Measurements from ENCODE around the gene NOX5.

The NOX5 gene

DNA sequence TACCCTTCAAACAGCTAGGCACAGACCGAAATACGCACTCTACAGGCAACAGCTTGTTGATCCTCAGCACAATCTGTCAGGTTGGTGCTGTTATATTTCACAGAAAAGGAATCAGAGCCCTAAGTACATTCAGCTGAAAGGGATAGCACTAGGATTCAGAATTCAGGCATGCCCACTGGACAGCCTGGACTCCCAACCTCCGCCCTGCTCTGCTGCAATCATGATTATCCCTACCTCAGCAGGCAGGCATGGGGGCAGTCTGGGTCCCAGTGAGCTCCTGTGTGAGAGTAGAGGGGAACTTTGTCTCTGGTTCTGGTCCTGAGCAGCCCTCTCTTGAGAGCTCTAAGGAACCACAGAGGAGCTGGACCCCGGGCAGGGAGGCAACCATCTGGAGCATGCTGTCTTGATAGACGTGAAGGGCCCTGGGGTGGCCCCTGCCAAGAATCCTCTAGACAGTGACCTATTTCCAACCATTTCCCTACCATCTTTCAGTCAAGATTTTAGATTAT is 23.4 kb upstream of the NOX5 start:
- in situ Hi-C loops (cut with HindIII; ENCODE audit: low sequenced_read_pairs): no loop called here

- in situ Hi-C loops (cut with HindIII; ENCODE audit: low sequenced_read_pairs): no loop called here
Observed at GRCh38 chr15:68991723-68992122, 22.8 kb upstream of the NOX5 start.

- in situ Hi-C loops (cut with HindIII; ENCODE audit: low sequenced_read_pairs): no loop called here
Observed at GRCh38 chr15:68992696-68993095, 21.8 kb upstream of the NOX5 start.

GRCh38 chr15:68993276-68993675 is 21.2 kb upstream of the NOX5 start:
- in situ Hi-C loops (cut with HindIII; ENCODE audit: low sequenced_read_pairs): no loop called here

DNA sequence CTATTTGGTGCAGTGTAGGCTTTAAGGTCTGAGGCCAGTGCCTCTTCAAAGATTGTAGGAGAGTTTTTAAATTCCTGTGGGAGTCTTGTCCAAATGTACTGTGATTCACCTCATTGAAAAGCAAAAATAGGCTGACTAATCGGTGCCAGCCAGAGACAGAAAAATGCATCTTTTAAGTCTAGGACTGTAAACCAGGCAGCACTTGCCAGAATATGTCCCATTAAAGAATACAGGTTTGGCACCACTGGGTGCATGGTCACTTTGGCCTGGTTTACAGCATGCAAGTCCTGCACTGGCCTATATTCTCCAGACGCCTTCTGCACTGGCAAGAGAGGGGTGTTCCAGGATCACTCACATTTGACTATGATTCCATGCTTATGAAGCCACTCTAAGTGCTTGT is 20.3 kb upstream of the NOX5 start:
- in situ Hi-C loops (cut with HindIII; ENCODE audit: low sequenced_read_pairs): no loop called here

DNA sequence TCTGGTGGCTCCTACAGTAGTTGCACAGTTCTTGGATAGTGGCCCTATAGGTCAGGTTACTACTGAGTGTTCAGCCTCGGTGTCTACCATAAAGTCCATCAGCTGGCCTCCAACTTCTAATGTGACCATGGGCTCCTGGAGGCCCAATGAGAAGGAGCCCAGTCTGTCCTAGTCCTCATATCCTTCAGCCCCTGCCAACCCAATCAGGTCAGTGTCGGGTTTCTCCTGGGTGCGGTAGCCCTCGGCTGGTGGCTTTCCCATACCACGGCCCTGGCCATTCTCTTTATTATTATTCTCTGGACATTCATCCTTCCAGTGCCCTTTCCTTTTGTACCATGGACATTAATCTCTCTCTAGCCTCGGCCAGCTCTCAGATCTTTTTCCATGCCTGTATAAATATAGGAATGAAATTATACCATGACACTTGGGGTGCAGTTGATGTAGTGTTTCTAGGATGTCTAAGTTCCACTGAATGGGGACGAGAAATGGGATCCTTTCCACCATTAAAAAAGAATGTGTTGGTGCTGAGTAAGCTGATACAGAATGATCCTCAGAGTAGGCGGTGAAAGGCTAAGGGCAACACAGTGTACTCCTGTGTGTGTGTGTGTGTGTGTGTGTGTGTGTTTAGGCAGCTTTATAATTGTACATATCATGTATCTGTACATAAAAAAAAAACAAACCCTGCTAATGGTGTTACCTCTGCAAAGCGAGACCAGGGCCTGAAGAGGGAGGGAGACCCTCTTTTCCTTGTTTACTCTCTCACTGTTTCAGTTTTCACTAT is 19.3 kb upstream of the NOX5 start:
- in situ Hi-C loops (cut with HindIII; ENCODE audit: low sequenced_read_pairs): no loop called here

DNA sequence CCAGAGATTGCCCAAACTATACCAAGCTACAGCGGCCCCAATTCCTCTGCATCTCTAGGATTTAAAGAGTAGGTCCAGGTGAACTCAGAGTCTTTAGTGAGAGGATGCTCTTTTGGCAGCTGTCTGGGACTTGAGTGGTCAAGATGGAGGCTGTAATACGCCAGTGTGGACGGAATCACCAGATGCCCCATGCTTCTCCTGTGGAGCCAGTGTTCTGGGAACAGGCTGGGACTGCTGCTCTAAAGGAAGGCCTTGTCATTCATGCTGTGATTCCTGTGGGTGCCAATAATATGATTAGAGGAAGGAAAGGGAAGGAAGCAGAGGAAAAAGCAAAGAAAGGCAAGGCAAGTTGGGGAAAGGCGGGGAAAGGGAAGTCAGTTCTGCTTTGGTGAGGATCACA is 17.4 kb upstream of the NOX5 start:
- in situ Hi-C loops (cut with HindIII; ENCODE audit: low sequenced_read_pairs): no loop called here

DNA sequence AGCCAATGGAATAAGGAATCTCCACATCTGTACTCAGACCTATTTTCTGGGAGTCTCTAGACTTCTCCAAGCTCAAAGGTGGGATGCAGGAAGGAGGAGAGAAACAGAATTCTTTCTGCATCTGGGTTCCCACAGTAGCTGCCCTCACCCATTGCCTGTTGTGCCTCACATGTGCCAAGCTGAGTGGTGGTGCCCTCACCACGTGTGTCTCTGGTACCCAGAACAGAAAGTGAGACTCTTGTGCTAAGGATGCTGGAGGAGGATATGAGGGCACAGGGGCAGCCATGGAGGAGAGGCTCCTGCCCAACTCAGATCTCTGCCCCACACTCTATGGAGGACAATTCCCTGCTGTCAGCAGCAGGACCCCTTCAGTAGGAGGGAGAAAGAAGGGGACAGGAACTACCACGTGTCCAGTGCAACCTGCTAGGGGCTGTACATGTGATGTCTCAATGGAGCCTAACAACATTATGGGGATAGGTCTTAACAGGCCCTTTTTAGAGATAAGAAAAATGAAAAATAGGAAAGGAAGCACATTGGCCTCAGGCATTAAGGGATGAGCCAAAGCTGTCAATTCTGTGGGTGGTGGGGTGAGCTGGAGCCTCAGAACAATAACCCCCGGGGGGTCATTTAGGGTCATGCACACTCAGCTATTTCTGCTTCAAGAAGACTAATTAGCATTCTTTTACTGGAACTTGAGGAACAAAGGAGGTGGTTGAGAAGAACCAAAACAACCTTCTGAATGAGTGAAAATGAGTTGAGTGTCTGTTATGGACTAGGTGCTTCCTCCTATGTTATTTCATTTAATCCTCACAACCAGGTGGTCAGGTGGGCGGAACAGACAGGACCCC is 16.3 kb upstream of the NOX5 start:
- in situ Hi-C loops (cut with HindIII; ENCODE audit: low sequenced_read_pairs): no loop called here

GRCh38 chr15:68999091-68999490 is 15.4 kb upstream of the NOX5 start:
- in situ Hi-C loops (cut with HindIII; ENCODE audit: low sequenced_read_pairs): no loop called here

- in situ Hi-C loops (cut with HindIII; ENCODE audit: low sequenced_read_pairs): no loop called here
Observed at GRCh38 chr15:69000091-69000490, 14.4 kb upstream of the NOX5 start.

DNA sequence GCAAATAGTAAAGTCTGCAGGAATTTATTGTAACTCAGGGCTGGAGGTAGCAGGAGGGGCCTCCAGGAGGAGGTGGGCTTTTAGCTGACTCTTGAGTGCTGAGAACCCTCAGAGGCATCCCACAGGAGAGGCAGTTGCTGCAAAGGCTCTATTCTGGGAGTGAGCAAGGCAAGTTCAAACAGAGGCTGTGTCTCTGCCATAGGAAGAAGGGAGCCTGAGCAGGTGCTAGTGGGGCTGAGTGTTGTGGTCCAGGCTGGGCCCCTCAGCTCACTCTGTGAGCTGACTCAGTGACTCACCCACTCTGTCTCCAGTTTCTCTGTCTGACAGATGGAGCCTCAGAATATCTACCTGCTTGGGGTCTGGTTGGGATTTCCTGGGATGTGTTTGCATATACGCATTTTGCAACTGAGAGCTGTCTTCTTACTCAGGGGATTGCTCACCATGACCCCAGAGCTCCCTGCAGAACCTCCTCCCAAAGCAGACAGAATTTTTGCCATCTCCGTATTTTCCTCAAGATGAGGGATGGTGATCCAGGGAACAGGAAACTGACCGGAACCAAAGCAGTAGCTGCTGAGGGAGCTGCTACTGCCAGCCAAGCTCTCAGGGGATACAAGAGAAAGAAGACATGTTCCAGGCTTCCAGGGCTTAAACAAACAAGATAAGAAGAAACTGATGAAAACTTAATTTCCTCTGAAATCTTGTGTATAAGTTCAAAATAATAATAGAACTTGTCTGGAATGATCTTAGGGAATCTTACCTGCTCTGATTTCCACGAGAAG is 13.6 kb upstream of the NOX5 start:
- in situ Hi-C loops (cut with HindIII; ENCODE audit: low sequenced_read_pairs): no loop called here

GRCh38 chr15:69002783-69003182 is 11.7 kb upstream of the NOX5 start:
- in situ Hi-C loops (cut with HindIII; ENCODE audit: low sequenced_read_pairs): no loop called here

GRCh38 chr15:69004011-69004410 is 10.5 kb upstream of the NOX5 start:
- in situ Hi-C loops (cut with HindIII; ENCODE audit: low sequenced_read_pairs): no loop called here

- in situ Hi-C loops (cut with HindIII; ENCODE audit: low sequenced_read_pairs): no loop called here
Observed at GRCh38 chr15:69008056-69008455, 6.4 kb upstream of the NOX5 start.

DNA sequence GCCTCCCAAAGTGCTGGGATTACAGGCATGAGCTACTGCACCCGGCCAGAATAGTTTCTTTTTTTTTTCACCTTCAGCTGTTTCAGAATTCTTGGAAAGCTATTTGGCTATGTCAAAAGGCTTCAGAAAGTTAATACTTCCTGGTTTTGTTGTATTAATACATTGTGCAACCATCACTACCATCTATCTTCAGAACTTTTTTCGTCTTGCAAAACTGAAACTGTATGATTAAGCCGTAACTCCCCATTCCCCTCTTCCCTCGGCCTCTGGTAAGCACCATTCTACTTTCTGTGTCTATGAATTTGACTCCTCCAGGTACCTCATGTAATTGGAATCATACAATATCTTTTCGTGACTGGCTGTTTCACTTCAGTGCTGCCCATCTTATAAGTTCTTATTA is 5.2 kb upstream of the NOX5 start:
- in situ Hi-C loops (cut with HindIII; ENCODE audit: low sequenced_read_pairs): no loop called here

- in situ Hi-C loops (cut with HindIII; ENCODE audit: low sequenced_read_pairs): no loop called here
Observed at GRCh38 chr15:69011641-69012040, 2.9 kb upstream of the NOX5 start.

DNA sequence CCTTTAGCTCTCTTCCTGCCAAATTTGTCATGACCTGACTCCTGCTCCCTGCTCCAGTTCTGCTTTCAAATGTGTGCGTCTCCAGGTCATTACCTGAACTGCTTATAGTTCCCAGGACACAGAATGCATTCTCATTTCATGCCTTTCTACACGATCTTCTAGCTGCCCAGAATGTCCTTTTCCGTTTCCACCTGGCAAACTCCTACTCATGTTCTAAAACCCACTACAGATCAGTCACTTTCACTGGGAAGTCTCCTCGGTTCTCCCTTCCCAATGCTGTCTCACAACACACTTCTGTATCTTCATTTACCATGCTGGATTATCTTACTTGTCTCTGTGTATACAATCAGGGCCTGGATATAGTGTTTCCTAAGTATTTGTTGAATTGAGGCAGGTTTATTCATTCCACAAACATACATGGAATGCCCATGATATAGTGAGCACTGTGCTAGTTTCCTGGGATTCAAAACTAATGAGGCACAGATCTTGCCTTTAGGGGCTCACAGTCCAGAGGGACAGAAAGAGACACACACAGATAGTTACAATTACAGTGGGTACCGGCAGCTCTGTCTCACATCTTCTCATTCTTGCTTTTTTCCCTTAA is 1.6 kb upstream of the NOX5 start:
- in situ Hi-C loops (cut with HindIII; ENCODE audit: low sequenced_read_pairs): no loop called here

GRCh38 chr15:69013726-69014406 is 629 bp upstream of the NOX5 start:
- in situ Hi-C loops (cut with HindIII; ENCODE audit: low sequenced_read_pairs): no loop called here

GRCh38 chr15:69015591-69015990 is 1.1 kb downstream of the NOX5 start:
- in situ Hi-C loops (cut with HindIII; ENCODE audit: low sequenced_read_pairs): no loop called here

DNA sequence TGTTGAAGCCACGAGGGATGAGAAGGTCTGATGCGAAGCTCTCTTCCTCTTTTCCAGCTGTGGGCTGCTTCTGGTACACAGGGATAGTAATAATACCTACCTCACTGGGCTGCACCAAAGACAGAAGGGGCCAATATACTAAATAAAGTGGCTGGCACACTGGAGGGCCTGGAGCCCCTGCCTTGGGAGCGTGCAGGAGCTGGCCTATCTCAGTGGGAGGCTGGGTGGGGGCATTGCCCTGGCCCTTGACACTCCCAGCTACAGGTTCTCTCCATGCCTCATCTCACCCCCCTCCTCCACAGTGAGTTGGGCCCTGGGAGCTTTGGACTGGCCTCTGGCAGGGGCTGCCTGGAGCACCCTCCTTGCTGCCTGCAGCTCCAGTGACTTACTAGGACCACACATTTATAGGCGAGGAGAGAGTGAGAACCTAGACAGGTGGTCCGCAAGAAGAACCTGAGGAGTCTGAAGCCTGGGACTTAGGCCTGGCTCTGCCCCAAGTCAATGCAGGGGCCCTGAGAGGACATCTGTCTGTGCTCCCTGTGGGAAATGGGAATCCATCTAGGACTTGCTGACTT is 1.6 kb downstream of the NOX5 start:
- in situ Hi-C loops (cut with HindIII; ENCODE audit: low sequenced_read_pairs): no loop called here

Measured in endothelial cell of hepatic sinusoid (primary cell).